Subcutaneous abdominal adipose tissue (tissue), 5 donors: ENCODE results near the gene SERPINB11.
"Not testable (repeated sequence)": the region's sequence is repeated elsewhere in the genome, so short reads cannot be mapped to it uniquely, and the experiment has no call there.

Experiments used
- H3K27ac ChIP-seq: one replicate; pipeline ENCODE4 v1.7.0; 2013; ENCODE audit warnings: low read depth, mild to moderate bottlenecking, inconsistent platforms, low read length, moderate library complexity
- H3K27me3 ChIP-seq, 5 donors: one replicate each; pipeline ENCODE4 v1.7.0; 2013; ENCODE audit warnings: low read length in 5 of 5, inconsistent platforms in 1 of 5; ENCODE audit not compliant: control insufficient read depth in 5 of 5, insufficient read depth in 4 of 5
- H3K36me3 ChIP-seq, 5 donors: one replicate each; pipeline ENCODE4 v1.7.0; 2013; ENCODE audit warnings: low read length in 5 of 5; ENCODE audit not compliant: control insufficient read depth in 5 of 5, insufficient read depth in 5 of 5
- H3K4me1 ChIP-seq, 5 donors: one replicate each; pipeline ENCODE4 v1.7.0; 2013; ENCODE audit warnings: low read length in 5 of 5, mild to moderate bottlenecking in 3 of 5, moderate library complexity in 1 of 5; ENCODE audit not compliant: control insufficient read depth in 5 of 5, insufficient read depth in 5 of 5
- H3K4me3 ChIP-seq, 5 donors: one replicate each; pipeline ENCODE4 v1.7.0; 2013; ENCODE audit warnings: low read length in 5 of 5, low read depth in 1 of 5
- H3K9ac ChIP-seq, 5 donors: one replicate each; pipeline ENCODE4 v1.7.0; 2013; ENCODE audit warnings: low read length in 5 of 5, mild to moderate bottlenecking in 4 of 5, moderate library complexity in 3 of 5
- H3K9me3 ChIP-seq, 5 donors: one replicate each; pipeline ENCODE4 v1.7.0; 2013; ENCODE audit warnings: low read length in 5 of 5; ENCODE audit not compliant: control insufficient read depth in 5 of 5
- donor health status: healthy.
- donor health status: healthy.
- donor health status: healthy.
- donor health status: healthy.
- donor health status: healthy.

The SERPINB11 gene

GRCh38 chr18:63702660-63703059 lies at the start of gene SERPINB11:
Gene SERPINB11 (plus strand): TSS chr18:63702960. CDS start chr18:63710194, 7,234 bp downstream.
- Histone ChIP-seq H3K9me3 (no peaks in the 10 kb centered on the region), H3K27ac (no peak within 1 kb of the TSS), H3K36me3 (no peaks in the 10 kb centered on the region), H3K4me3 (no peak within 1 kb of the TSS), H3K9ac (no peak within 1 kb of the TSS), H3K4me1 (no peaks in the 10 kb centered on the region), H3K27me3 (no peaks in the 10 kb centered on the region)

GRCh38 chr18:63658920-63659319 lies 43.8 kb upstream of the SERPINB11 start:
- not testable (repeated sequence) for H3K27ac ChIP-seq, H3K9me3 ChIP-seq, H3K9ac ChIP-seq, H3K36me3 ChIP-seq, H3K27me3 ChIP-seq, H3K4me1 ChIP-seq, H3K4me3 ChIP-seq

- not testable (repeated sequence) for H3K36me3 ChIP-seq, H3K9ac ChIP-seq, H3K4me3 ChIP-seq, H3K4me1 ChIP-seq, H3K9me3 ChIP-seq, H3K27ac ChIP-seq, H3K27me3 ChIP-seq
Measured at GRCh38 chr18:63661750-63662149, 41.0 kb upstream of the SERPINB11 start, which contains the start of gene SERPINB3. Gene SERPINB3 (minus strand): TSS chr18:63661893. CDS start chr18:63661216, 677 bp downstream.

- Histone ChIP-seq H3K36me3 (no peaks in the 10 kb centered on the region), H3K4me1 (no peaks in the 10 kb centered on the region), H3K27ac (no peak overlapping the region), H3K9ac (no peak overlapping the region), H3K9me3 (no peaks in the 10 kb centered on the region), H3K27me3 (no peaks in the 10 kb centered on the region), H3K4me3 (no peak overlapping the region)
Measured at GRCh38 chr18:63664571-63664970, 38.2 kb upstream of the SERPINB11 start.

- Histone ChIP-seq H3K4me3 (no peak overlapping the region), H3K36me3 (no peaks in the 10 kb centered on the region), H3K9me3 (peaks cover 0 to 2% (median 0%) of the 10 kb centered on the region in 5 donors), H3K27ac (no peak overlapping the region), H3K27me3 (no peaks in the 10 kb centered on the region), H3K9ac (no peak overlapping the region), H3K4me1 (peaks cover 0 to 4% (median 0%) of the 10 kb centered on the region in 5 donors)
Measured at GRCh38 chr18:63676526-63677323, 26.0 kb upstream of the SERPINB11 start.

GRCh38 chr18:63677500-63678225 lies 25.1 kb upstream of the SERPINB11 start:
- no peaks in the 10 kb centered on the region for H3K36me3 ChIP-seq
- H3K9me3 ChIP-seq = no peaks in the 10 kb centered on the region
- H3K4me1 ChIP-seq = peaks cover 0 to 4% (median 0%) of the 10 kb centered on the region in 5 donors
- no peak overlapping the region for H3K9ac ChIP-seq
- H3K4me3 ChIP-seq = no peak overlapping the region
- no peak overlapping the region for H3K27ac ChIP-seq
- no peaks in the 10 kb centered on the region for H3K27me3 ChIP-seq

- Histone ChIP-seq H3K9me3 (no peaks in the 10 kb centered on the region), H3K4me1 (peaks cover 0 to 9% (median 2%) of the 10 kb centered on the region in 5 donors), H3K36me3 (no peaks in the 10 kb centered on the region), H3K4me3 (no peak overlapping the region), H3K27me3 (no peaks in the 10 kb centered on the region), H3K9ac (no peak overlapping the region), H3K27ac (no peak overlapping the region)
Measured at GRCh38 chr18:63679820-63680606, 22.7 kb upstream of the SERPINB11 start.

DNA sequence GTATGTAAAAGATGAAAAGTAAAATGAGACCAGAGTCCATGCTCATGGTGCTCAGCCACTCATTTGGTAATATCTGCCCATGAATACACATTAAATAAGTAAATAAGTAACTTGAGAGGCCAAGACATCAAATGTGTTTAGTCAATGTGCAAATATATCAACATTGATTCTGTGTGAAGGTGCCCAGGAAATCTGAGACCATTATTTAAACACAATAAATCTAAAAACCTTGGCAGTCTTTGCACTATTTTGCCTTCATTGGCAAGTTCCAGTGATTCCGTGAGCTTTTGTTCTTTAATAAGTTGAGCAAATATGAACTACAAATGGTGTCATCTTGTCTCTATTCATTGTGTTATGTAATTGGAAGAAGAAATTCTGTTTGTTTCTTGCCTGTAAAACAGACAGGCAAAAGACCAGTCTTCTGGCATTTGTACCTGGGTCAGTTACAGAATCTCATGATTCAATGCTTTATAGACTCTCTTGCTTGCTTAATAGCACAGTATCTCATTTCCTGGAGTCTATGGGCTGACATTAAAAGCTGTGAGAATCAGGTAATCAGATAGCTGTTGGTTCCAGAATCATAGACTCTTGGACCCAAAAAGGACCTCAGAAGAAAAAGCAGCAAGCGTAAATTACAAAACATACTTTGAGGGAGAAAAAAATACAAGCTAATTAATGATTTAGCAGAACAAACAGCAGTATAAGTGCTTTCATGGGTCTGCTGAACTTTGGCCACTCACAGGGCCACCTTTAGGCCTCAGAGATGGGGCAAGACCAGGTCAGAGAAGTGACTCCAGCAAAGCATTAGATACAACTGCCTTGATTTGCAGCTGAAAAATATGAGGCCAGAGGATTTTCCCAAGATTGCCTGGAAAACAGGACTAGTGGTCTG lies 21.1 kb upstream of the SERPINB11 start:
- Histone ChIP-seq H3K4me3 (no peak overlapping the region), H3K27ac (no peak overlapping the region), H3K36me3 (no peaks in the 10 kb centered on the region), H3K4me1 (peaks cover 0 to 9% (median 2%) of the 10 kb centered on the region in 5 donors), H3K9ac (no peak overlapping the region), H3K9me3 (no peaks in the 10 kb centered on the region), H3K27me3 (no peaks in the 10 kb centered on the region)

GRCh38 chr18:63683152-63683551 lies 19.6 kb upstream of the SERPINB11 start:
- H3K9me3 ChIP-seq = no peaks in the 10 kb centered on the region
- H3K27ac ChIP-seq = no peak overlapping the region
- no peak overlapping the region for H3K9ac ChIP-seq

More at GRCh38 chr18:63683152-63683551, 19.6 kb upstream of the SERPINB11 start:
- H3K27me3 ChIP-seq = no peaks in the 10 kb centered on the region
- no peaks in the 10 kb centered on the region for H3K36me3 ChIP-seq
- peaks cover 0 to 9% (median 2%) of the 10 kb centered on the region in 5 donors for H3K4me1 ChIP-seq
- no peak overlapping the region for H3K4me3 ChIP-seq
